Left lung (tissue), 10 donors: ENCODE measurements around the gene AMPD1. TPM values are rescaled to one million over a fixed set of nuclear protein-coding genes. Genes with fewer than 3 reads are reported as not detected.
A peak's percentile ranks its signal among the peaks of the same experiment; 100 is the strongest.

Experiments
- ATAC-seq: fragments of 200-7000 bp; cut with Tn5 transposase; one replicate; pipeline ENCODE4 v1.9.1; 2020; ENCODE audit warnings: moderate library complexity
- DNase-seq, 4 donors: peaks; one replicate each; pipeline ENCODE4 v3.0.0-alpha.2; 2013 to 2020
- H3K27ac ChIP-seq, 2 donors: fragments of 200-600 bp; sonication (generic) in 1 of 2; one replicate each; pipeline versions ENCODE4 v1.5.0 to v1.8.0; 2020 to 2021
- H3K27me3 ChIP-seq, 2 donors: fragments of 200-600 bp; sonication (generic) in 1 of 2; one replicate each; pipeline versions ENCODE4 v1.5.0 to v1.8.0; 2020 to 2021
- H3K36me3 ChIP-seq, 2 donors: fragments of 200-600 bp; sonication (generic) in 1 of 2; one replicate each; pipeline versions ENCODE4 v1.5.0 to v1.8.0; 2020 to 2021
- H3K4me1 ChIP-seq, 2 donors: fragments of 200-600 bp; one replicate each; pipeline ENCODE4 v1.8.0; 2021
- H3K4me3 ChIP-seq, 2 donors: fragments of 200-600 bp; sonication (generic) in 1 of 2; one replicate each; pipeline versions ENCODE4 v1.5.0 to v1.8.0; 2020 to 2021; ENCODE audit warnings: mild to moderate bottlenecking in 1 of 2
- H3K9me3 ChIP-seq, 2 donors: fragments of 200-600 bp; sonication (generic) in 1 of 2; one replicate each; pipeline versions ENCODE4 v1.5.0 to v1.8.0; 2020 to 2021
- CTCF ChIP-seq, 2 donors: fragments of 200-600 bp; sonication (generic) in 1 of 2; IDR thresholded peaks; one replicate each; pipeline versions ENCODE4 v1.5.0 to v1.8.0; 2021; ENCODE audit warnings: antibody characterized with exemption in 2 of 2
- intact Hi-C, 2 donors: fragments of 100-400 bp; cut with DNase I; formaldehyde crosslinking; loops; one replicate each; pipeline versions ENCODE4 v1.11.2 to v1.14.2; 2022
- polyA plus RNA-seq, 6 donors: library from polyadenylated mRNA; unstranded; fragments of 120-200 nt; gene quantifications; one replicate each; pipeline ENCODE4 v1.2.1, GENCODE V29; 2013; ENCODE audit not compliant: insufficient read length in 6 of 6
- total RNA-seq, 2 donors: library from RNA; stranded (reverse); fragmentation: NEBNext Ultra II Directional; extraction: Animal tissue kit (Norgen Biotek cat#: 25700); gene quantifications; one replicate each; pipeline ENCODE4 v1.2.1, GENCODE V29; 2021
- donor health status: DM: no; HTN: yes; CAD: no.
- donor health status: DM: no; HTN: no; CAD: no.

AMPD1 gene
- total and polyA plus RNA-seq, 8 donors = 0.79 TPM; not detected in 7

GRCh38 chr1:114677691-114678090 is 17.7 kb downstream of the AMPD1 start:
- no peak for TF ChIP-seq CTCF (IDR thresholded peaks at IDR 0.05)
- Histone ChIP-seq H3K27ac (no peak overlapping the region), H3K9me3 (no peaks in the 10 kb centered on the region), H3K4me3 (no peak overlapping the region), H3K4me1 (no peaks in the 10 kb centered on the region), H3K36me3 (no peaks in the 10 kb centered on the region), H3K27me3 (peaks cover 0 to 16% of the 10 kb centered on the region in 2 donors)
- intact Hi-C loops = no loop called here
- ATAC-seq (no peak), DNase-seq (no peak)

- Histone ChIP-seq H3K36me3 (no peaks in the 10 kb centered on the region), H3K27me3 (peaks cover 0 to 14% of the 10 kb centered on the region in 2 donors), H3K27ac (no peak overlapping the region), H3K4me3 (no peak overlapping the region), H3K9me3 (no peaks in the 10 kb centered on the region), H3K4me1 (peaks cover 0 to under 1% of the 10 kb centered on the region in 2 donors)
- TF ChIP-seq CTCF (IDR thresholded peaks at IDR 0.05) = no peak
- DNase-seq (no peak), ATAC-seq (no peak)
- intact Hi-C loops = no loop called here
Observed at GRCh38 chr1:114676115-114676514, 19.2 kb downstream of the AMPD1 start.

GRCh38 chr1:114671939-114672275 is 23.4 kb downstream of the AMPD1 start:
- intact Hi-C loops = no loop called here
- H3K27me3 ChIP-seq = peaks cover 0 to 25% of the 10 kb centered on the region in 2 donors
- TF ChIP-seq CTCF (IDR thresholded peaks at IDR 0.05) = no peak
- H3K27ac ChIP-seq = no peak overlapping the region
- peaks cover 0 to 12% of the 10 kb centered on the region in 2 donors for H3K4me1 ChIP-seq
- no peaks in the 10 kb centered on the region for H3K36me3 ChIP-seq
- DNase-seq (no peak), ATAC-seq (no peak)
- no peaks in the 10 kb centered on the region for H3K9me3 ChIP-seq
- no peak overlapping the region for H3K4me3 ChIP-seq

GRCh38 chr1:114671011-114671938 is 24.1 kb downstream of the AMPD1 start:
- Histone ChIP-seq H3K9me3 (no peaks in the 10 kb centered on the region), H3K27me3 (peaks cover 0 to 25% of the 10 kb centered on the region in 2 donors), H3K36me3 (no peaks in the 10 kb centered on the region), H3K4me3 (peak overlapping the region in 1 of 2 donors; percentile 60), H3K27ac (peak overlapping the region in 1 of 2 donors; percentile 80), H3K4me1 (peaks cover 0 to 12% of the 10 kb centered on the region in 2 donors)
- DNase-seq = no peak
- ATAC-seq = no peak
- peak in 1 of 2 donors; percentile 20 for TF ChIP-seq CTCF (IDR thresholded peaks at IDR 0.05)
- intact Hi-C loops = no loop called here
